ENCODE data around the gene SGPL1.

SGPL1 gene

GRCh38 chr10:70925377-70926225 lies 109.9 kb downstream of the SGPL1 start:
- H3K4me3 ChIP-seq (ENCODE audit: low read depth, low read length): no peak overlapping the region
- TF ChIP-seq CTCF (IDR thresholded peaks at IDR 0.05; ENCODE audit: insufficient read depth, low read depth, low read length, missing control alignments): peak; percentile 92
- DNase-seq (ENCODE audit: low read depth): peak; percentile 47

- no peak for DNase-seq (ENCODE audit: low read depth)
- H3K4me3 ChIP-seq (ENCODE audit: low read depth, low read length): no peak overlapping the region
- no peak for TF ChIP-seq CTCF (IDR thresholded peaks at IDR 0.05; ENCODE audit: insufficient read depth, low read depth, low read length, missing control alignments)
Observed at GRCh38 chr10:70926226-70927000, 110.7 kb downstream of the SGPL1 start.

- TF ChIP-seq CTCF (IDR thresholded peaks at IDR 0.05; ENCODE audit: insufficient read depth, low read depth, low read length, missing control alignments): no peak
- no peak overlapping the region for H3K4me3 ChIP-seq (ENCODE audit: low read depth, low read length)
- no peak for DNase-seq (ENCODE audit: low read depth)
Observed at GRCh38 chr10:70927189-70927943, 111.6 kb downstream of the SGPL1 start.

GRCh38 chr10:70928140-70928539 lies 112.4 kb downstream of the SGPL1 start:
- DNase-seq (ENCODE audit: low read depth): no peak
- TF ChIP-seq CTCF (IDR thresholded peaks at IDR 0.05; ENCODE audit: insufficient read depth, low read depth, low read length, missing control alignments): no peak
- no peak overlapping the region for H3K4me3 ChIP-seq (ENCODE audit: low read depth, low read length)

GRCh38 chr10:70930263-70931000 lies 114.7 kb downstream of the SGPL1 start:
- no peak for DNase-seq (ENCODE audit: low read depth)
- TF ChIP-seq CTCF (IDR thresholded peaks at IDR 0.05; ENCODE audit: insufficient read depth, low read depth, low read length, missing control alignments): no peak
- H3K4me3 ChIP-seq (ENCODE audit: low read depth, low read length): no peak overlapping the region
